Mammary epithelial cell (primary cell): ENCODE measurements around the gene PGLYRP2.

Experiments
- CTCF ChIP-seq, 2 donors: IDR thresholded peaks in 1 of 2; conservative IDR thresholded peaks in 1 of 2; 2 replicates each; pipeline ENCODE4 v1.5.1; 2011 to 2012; ENCODE audit warnings: inconsistent platforms in 2 of 2, low read length in 2 of 2, mild to moderate bottlenecking in 2 of 2, control low read depth in 1 of 2, low read depth in 1 of 2; ENCODE audit not compliant: insufficient read depth in 1 of 2; ENCODE audit errors: extremely low read depth in 1 of 2
- EZH2 ChIP-seq: IDR thresholded peaks from 2 replicates; pipeline ENCODE4 v1.6.1; 2012; ENCODE audit warnings: low read length, inconsistent platforms, borderline replicate concordance

GRCh38 chr19:15495151-15495550 is 15.8 kb upstream of the PGLYRP2 start:
- TF ChIP-seq CTCF (conservative IDR thresholded peaks at IDR 0.05 in 1 of 2, IDR thresholded peaks at IDR 0.05 in 1 of 2; ENCODE audit: extremely low read depth in 1 of 2, insufficient read depth in 1 of 2, low read depth in 1 of 2, low read length in 2 of 2) (no peak), EZH2 (no peak)
